HCEC 1CT (cell line): ENCODE measurements around the gene SYNGR1.

Experiments used
- DNase-seq: peaks from one replicate; pipeline ENCODE4 v3.0.0-alpha.2; 2017

Gene SYNGR1

GRCh38 chr22:39349967-39350726 lies at the start of gene SYNGR1:
SYNGR1 (plus strand) TSS chr22:39349991; CDS start chr22:39350011, 20 bp downstream.
- no peak for DNase-seq

- no peak for DNase-seq
Observed at GRCh38 chr22:39300186-39300830, 49.5 kb upstream of the SYNGR1 start.

GRCh38 chr22:39301108-39301507 lies 48.7 kb upstream of the SYNGR1 start:
- DNase-seq = no peak

GRCh38 chr22:39301926-39302325 lies 47.9 kb upstream of the SYNGR1 start:
- DNase-seq = no peak

- no peak for DNase-seq
Observed at GRCh38 chr22:39302431-39302960, 47.3 kb upstream of the SYNGR1 start.

GRCh38 chr22:39303358-39303757 lies 46.4 kb upstream of the SYNGR1 start:
- DNase-seq = no peak

GRCh38 chr22:39303892-39304671 lies 45.7 kb upstream of the SYNGR1 start:
- DNase-seq = no peak

GRCh38 chr22:39306456-39307361 lies 43.1 kb upstream of the SYNGR1 start:
- DNase-seq = peak; percentile 20

- peak; percentile 94 for DNase-seq
Observed at GRCh38 chr22:39308614-39309363, 41.0 kb upstream of the SYNGR1 start.

GRCh38 chr22:39309364-39309861 lies 40.4 kb upstream of the SYNGR1 start:
- DNase-seq = peak; percentile 15

GRCh38 chr22:39309881-39310714 lies 39.7 kb upstream of the SYNGR1 start:
- peak; percentile 47 for DNase-seq

- no peak for DNase-seq
Observed at GRCh38 chr22:39311592-39312400, 38.0 kb upstream of the SYNGR1 start.

GRCh38 chr22:39312410-39312809 lies 37.4 kb upstream of the SYNGR1 start:
- DNase-seq = no peak

GRCh38 chr22:39313258-39314001 lies 36.4 kb upstream of the SYNGR1 start:
- no peak for DNase-seq

GRCh38 chr22:39314251-39314971 lies 35.4 kb upstream of the SYNGR1 start:
- DNase-seq = no peak

- DNase-seq = no peak
Observed at GRCh38 chr22:39315389-39315788, 34.4 kb upstream of the SYNGR1 start.

GRCh38 chr22:39316440-39317083 lies 33.2 kb upstream of the SYNGR1 start:
- peak; percentile 91 for DNase-seq
